ENCODE measurements around the gene SUFU.
A peak's percentile ranks its signal among the peaks of the same experiment; 100 is the strongest.
"Not testable (repeated sequence)": the region's sequence is repeated elsewhere in the genome, so short reads cannot be mapped to it uniquely, and the experiment has no call there.

SUFU gene

DNA sequence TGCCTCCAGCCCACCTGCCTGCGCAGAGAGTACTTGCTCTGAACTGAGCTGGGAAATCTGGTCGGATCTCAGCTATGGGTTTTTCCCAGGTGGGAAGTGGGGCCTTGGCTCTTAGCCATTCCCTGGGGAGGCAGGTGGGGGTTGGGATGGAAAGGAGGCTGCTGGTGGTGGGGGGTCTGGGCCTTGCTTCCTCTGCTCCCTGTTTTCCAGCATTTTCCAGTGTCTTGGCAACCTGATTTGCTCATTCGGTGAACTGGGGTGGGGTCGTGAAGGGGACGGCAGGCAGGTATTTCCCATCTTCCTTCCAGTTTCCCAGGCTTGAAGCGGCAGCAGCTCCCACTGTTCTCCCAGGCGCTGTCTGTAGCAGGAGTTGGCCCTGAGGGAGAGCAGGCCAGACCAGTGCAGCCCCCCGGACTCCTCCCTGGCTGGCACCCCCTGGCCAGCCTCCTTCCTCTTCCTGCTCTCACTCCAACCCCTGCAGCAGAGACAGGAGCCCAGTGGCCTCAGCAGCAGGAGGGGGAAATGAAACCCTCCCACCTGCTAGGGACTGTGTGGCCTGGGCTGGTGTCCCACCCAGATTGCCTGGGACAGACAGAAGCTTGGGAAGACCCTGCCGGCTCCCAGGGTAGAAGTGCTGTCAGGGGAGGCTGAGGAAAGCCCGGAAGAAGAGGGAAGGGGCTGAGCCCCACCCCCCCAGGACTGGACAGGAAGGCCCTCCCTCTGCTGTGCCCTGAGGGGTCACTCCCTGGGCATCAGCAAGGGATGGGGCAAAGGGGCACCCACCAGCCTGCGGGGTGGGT lies 147.1 kb downstream of the SUFU start:
- no peak for DNase-seq (ENCODE audit: low read depth in 2 of 2)

DNA sequence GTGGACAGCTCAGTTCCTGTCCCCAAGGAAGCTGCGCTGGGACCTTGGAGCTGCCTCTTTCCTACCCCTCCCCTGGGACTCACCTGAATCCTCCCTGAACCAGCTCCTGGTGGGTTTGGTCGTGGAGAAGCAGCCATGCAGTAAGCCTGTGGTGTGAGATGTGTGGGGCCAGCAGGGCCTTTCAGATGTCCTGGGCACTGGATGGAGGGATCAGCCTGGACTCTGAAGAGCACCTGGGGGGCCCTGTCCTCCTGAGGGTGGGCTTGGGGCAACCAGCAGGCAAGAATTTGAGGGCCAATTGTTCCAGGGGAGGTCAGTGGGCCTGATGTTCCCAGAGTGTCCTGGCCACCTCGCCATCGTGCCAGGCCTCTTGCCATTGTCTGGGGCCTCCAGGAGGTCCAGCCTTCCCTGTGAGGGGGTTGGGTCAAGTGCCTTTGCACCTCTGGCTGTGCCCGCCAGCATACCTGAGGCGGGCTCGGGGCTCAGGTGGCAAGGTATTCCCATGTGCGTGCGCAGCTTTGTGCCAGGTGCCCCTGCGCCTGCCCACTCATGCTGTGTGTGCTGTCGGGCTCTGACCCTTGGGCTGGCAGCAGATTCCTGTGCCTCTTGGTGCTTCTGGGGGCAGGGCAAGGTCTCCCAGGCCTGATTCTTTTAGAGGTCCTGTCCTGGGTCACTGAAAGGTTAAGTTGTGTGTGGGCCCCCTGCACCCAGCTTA lies 147.8 kb downstream of the SUFU start:
- no peak for DNase-seq (ENCODE audit: low read depth in 2 of 2)

DNA sequence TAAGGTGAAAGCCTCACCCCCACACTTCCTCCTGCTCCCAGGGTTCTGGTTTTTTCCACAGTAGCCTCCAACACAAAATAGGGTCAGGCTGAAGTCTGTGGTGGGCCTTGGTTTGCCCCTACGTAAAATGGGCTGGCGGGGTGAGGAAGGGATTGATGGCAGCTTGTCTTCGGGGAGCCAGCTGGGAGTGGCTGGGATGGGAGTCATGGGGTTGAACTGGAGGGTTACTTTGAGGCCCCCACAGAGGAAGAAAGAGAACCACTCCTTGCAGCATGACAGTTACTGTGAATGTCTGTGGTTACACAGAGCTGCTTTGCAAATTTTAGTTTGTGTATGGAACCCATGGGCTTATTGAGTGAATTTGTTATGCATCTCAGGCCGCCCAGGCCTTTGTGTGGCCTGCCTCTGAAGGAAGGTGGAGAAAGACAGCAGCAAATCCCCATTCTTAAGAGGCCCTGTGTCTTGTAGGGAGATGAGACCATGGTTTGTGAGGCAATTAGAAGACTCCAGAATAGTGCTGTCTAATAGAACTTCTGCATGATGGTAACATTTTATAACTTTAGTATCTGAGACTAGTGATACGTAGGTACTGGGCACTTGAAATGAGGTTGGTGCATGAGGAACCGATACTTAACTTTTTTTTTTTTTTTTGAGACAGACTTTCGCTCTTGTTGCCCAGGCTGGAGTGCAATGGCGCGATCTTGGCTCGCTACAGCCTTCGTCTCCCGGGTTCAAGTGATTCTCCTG lies 148.6 kb downstream of the SUFU start:
- DNase-seq (ENCODE audit: low read depth in 2 of 2): no peak

DNA sequence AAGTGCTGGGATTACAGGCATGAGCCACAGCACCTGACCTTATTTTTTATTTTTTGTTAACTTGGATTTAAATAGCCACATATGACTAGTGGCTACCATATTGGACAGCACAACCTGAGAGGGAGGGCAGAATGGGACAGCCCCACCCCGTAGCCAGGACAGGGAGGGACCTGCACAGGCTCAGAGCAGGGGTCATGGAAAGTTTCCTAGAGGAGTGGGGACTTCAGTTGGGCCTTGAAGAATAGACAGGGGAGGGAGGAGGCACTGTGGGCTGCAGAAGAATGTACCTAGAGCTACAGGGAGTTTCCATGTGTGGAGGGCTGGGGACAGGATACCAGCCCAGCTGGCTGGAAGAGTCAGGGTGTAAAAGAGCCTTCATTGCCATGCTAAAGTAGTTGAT lies 149.3 kb downstream of the SUFU start:
- no peak for DNase-seq (ENCODE audit: low read depth in 2 of 2)

DNA sequence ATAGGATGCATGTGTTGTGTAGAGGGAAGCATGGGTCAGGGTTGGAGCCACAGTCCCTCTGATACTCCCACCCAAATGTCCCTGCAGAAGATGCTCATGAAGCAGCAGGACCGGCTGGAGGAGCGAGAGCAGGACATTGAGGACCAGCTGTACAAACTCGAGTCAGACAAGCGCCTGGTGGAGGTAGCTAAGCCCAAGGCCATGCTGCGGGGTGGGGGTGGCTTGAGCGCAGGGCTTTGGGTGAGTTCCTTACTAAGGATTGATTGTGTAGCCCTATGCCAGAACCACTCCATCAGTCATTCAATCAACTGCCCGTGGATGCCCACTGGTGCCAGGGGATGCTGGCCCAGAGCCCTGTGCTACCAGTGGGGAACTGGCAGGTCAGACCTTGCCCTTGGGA lies 150.8 kb downstream of the SUFU start:
- no peak for DNase-seq (ENCODE audit: low read depth in 2 of 2)

DNA sequence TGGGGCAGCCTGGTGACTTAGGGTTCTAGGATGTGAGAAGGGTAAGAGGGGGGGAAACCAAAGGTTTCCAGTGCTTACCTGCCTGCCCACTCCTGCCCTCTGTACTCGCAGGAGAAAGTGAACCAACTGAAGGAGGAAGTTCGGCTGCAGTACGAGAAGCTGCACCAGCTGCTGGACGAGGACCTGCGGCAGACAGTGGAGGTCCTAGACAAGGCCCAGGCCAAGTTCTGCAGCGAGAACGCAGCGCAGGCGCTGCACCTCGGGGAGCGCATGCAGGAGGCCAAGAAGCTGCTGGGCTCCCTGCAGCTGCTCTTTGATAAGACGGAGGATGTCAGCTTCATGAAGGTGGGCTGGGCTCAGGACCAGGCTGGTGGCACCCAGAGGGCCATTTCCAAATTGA lies 151.2 kb downstream of the SUFU start:
- no peak for DNase-seq (ENCODE audit: low read depth in 2 of 2)

DNA sequence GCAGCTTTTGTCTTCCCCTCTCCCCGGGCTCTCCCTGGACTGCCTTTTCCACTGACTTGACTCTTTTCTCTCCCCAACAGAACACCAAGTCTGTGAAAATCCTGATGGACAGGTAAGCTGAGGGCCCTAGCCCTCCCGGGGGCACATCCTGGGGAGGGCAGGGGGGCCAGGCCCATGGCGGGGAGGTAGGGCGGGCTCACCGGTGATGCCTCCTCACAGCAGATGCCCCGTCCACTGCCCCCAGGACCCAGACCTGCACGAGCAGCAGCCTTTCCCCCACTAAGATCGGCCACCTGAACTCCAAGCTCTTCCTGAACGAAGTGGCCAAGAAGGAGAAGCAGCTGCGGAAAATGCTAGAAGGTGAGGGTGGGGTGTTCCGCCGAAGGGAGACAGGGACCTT lies 152.3 kb downstream of the SUFU start:
- no peak for DNase-seq (ENCODE audit: low read depth in 2 of 2)

DNA sequence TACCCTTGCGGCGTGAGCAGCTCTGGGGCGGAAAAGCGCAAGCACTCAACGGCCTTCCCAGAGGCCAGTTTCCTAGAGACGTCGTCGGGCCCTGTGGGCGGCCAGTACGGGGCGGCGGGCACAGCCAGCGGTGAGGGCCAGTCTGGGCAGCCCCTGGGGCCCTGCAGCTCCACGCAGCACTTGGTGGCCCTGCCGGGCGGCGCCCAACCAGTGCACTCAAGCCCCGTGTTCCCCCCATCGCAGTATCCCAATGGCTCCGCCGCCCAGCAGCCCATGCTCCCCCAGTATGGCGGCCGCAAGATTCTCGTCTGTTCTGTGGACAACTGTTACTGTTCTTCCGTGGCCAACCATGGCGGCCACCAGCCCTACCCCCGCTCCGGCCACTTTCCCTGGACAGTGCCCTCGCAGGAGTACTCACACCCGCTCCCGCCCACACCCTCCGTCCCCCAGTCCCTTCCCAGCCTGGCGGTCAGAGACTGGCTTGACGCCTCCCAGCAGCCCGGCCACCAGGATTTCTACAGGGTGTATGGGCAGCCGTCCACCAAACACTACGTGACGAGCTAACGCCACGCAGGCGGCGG lies 153.1 kb downstream of the SUFU start:
- no peak for DNase-seq (ENCODE audit: low read depth in 2 of 2)

DNA sequence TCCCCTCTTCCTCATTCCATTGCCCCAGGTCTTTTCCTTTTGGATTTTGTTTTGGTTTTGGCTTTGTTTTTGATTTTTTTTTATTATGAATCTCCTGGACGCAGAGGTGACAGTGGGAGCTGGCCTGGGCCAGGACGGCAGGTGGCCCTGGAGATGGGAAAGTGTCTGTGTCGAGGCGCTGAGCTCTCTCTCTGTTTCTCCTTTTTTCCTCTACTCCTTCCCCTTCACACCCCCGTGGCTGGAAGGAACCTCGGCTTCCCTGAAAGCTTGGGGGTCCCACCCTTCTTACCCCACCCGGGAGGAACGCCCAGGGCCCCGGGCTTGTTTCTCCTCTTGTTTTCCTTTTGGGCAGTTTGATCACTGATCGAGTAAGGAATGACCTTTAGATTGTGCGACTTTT lies 153.7 kb downstream of the SUFU start:
- no peak for DNase-seq (ENCODE audit: low read depth in 2 of 2)

DNA sequence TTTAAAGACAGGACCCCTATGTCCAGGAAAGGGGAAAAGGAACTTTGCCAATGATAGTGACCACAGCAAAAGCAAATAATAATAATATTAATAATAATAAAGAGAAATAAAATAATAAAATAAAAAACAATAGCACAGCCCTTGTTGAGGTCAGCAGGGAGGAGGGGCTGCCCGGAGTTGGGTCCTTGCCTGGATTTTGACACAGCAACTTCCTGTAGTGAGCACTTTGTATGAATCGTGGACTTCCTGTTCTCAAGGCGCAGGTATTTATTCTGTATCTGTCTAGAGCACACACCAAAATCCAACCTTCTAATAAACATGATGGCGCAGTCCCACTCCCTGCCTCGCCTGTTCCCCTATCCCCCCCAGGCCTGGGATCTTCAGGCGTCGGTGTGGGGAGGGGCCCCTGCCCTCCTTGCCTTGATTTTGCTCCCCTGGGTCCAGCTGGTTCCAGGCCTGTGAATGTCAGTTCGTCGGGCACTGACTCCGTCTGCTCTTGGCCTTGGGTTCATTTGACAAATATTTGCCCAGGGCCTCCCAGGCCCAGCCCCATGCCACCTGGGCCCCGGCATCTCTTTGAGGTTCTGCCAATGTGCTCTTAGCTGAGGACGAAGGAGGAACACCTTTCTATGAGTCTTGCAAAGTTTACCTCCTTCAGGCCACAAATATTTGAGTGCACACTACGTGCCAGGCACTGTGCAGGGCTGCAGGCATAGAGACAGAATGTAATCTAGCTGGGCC lies 154.4 kb downstream of the SUFU start:
- DNase-seq (ENCODE audit: low read depth in 2 of 2): no peak

DNA sequence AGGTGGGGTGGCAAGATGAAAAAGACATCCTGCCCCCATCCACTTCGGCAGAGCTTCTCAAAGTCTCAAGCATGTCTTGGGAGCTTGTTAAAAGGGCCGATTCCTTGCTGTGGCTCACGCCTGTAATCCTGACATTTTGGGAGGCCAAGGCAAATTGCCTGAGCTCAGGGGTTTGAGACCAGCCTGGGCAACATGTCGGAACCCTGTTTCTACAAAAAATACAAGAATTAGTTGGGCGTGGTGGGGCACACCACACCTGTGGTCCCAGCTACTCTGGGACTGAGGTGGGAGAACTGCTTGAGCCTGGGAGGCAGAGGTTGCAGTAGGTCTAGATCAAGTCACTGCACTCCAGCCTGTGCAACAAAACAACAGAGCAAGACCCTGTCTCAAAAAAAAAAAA lies 155.0 kb downstream of the SUFU start:
- no peak for DNase-seq (ENCODE audit: low read depth in 2 of 2)

DNA sequence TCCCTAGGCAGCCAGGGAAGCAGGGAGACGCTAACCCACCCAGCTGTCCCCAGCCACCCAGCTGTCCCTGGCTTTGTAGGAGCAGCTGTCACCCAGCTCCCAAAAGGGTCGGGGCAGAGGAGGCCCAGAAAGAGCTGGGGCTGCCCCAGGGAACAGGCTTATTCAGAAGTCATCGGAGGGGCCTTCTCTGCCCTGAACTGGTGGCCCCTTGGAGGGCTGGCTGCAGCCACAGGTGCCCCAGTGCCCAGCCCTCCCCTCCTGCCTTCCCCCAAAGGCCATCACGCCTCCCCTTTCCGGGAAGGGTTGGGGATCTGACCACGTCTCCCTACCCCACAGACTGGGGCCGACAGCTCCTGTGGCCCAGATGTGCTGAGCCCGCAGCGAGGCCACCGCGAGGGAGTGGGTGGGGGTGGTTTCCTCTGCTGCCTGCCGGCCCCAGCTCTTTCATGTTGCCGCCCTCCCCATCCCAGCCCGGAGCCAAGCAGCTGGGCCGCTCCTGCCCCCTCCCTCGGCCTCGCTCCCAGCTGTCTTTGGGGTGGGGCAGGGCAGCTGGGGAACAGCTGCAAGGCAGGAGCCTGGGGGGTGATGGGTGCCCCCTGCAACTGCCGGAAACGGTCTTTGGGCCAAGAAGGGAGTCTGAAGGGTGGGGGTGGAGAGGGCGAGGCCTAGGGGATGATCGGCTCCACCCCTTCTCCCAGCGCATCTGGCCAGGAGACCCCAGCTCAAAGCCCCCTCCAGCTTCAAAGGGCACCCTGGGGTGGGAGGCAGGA lies 157.3 kb downstream of the SUFU start:
- peak in 1 of 2 donors; percentile 38 for DNase-seq (ENCODE audit: low read depth in 2 of 2)

DNA sequence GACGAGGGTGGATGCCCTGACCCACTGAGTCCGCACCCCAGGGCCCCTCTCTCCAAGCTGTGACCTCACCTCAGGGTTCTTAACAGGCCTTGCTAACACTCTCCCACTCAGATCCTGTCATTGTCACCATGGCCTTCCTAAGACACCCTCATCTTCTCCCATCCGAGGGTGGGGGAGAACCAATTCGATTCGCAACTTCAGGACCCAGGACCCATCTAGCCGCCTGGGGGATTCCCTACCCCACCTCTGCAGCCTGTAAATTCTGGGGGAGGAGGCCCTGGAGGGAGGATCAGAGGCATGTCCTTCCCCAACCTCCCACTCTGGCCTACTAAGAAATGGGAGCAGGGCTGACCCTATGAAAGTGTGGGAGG lies 157.9 kb downstream of the SUFU start:
- DNase-seq (ENCODE audit: low read depth in 2 of 2): no peak

DNA sequence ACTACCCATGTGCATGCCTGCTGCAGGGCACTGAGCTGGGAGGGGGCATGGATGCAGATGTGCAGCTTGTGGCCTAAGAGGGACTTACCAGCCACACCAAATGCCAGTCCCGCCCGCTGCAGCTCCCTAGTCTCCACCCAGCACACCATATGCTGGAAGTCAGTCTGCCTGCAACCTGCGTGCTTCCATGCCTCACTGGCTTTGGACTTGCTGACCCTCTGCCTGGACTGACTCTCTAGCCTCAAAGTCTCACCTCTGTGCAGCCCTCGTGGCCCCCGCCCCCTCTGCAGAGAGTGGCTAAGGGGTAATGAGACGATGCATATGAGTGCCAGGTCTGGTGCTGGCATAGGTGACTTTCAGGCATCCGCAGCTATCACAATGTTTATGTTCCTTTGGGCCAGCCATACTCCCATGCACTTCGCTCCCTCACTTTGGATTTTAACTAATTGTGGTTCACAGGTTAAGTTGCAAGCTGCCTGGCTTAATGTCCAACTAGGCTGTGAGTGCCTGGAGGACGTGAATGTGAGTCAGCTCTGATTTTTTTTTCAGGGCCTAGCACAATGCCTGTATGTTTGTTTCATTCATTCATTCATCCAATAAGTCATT lies 162.2 kb downstream of the SUFU start:
- no peak for DNase-seq (ENCODE audit: low read depth in 2 of 2)

DNA sequence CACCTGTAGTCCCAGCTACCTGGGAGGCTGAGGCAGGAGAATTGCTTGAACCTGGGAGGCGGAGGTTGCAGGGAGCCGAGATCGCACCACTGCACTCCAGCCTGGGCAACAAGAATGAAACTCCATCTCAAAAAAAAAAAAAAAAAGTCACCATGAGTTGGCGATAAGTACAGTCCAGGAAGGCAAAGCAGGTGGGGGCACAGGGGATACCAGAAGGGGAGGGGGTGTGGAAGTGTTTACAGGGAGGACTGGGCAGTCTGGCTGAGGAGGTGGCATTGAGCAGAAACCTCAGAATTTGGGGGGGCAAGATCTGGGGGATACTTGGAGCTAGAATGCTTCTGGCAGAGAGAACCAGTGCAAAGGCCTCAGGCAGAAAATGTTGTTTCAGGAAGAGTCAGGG lies 163.6 kb downstream of the SUFU start:
- DNase-seq (ENCODE audit: low read depth in 2 of 2): not testable (repeated sequence)

DNA sequence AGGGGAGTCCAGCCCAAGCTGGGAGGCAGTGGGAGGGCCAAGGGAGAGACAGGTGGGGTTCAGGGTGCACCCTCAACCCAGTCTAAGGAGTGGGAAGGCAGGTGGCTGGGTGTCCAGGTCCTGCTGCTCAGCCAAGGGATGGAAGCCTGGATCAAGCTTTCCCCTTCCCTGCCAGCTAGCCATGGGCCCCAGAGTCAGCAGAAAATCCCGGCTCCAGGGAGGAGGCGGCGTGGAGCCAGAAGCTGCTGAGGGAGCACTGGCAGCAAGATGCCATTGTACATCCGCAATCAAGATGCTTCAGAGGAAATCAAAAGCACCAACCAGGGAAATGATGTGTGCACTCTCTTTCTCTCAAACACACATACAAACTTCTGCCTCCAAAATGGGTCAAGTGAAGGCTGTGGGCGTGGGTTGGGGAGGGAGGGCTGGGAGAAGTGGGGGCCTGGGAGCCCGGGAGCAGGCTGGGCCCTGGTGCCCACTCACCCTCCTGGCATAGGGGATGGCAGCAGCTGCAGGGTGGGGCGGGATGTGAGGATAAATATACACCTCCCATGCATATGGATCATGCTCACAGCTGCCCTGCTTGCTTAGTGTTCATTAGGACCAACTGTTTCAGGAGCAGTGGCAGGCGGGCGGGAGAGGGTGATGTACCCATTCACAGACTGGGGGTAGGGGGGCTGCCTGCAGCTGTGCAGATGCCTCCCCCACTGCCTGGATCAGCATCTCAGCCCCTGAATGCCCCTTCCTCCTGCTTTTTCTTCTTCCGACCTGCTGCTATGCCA lies 164.7 kb downstream of the SUFU start:
- no peak for DNase-seq (ENCODE audit: low read depth in 2 of 2)

DNA sequence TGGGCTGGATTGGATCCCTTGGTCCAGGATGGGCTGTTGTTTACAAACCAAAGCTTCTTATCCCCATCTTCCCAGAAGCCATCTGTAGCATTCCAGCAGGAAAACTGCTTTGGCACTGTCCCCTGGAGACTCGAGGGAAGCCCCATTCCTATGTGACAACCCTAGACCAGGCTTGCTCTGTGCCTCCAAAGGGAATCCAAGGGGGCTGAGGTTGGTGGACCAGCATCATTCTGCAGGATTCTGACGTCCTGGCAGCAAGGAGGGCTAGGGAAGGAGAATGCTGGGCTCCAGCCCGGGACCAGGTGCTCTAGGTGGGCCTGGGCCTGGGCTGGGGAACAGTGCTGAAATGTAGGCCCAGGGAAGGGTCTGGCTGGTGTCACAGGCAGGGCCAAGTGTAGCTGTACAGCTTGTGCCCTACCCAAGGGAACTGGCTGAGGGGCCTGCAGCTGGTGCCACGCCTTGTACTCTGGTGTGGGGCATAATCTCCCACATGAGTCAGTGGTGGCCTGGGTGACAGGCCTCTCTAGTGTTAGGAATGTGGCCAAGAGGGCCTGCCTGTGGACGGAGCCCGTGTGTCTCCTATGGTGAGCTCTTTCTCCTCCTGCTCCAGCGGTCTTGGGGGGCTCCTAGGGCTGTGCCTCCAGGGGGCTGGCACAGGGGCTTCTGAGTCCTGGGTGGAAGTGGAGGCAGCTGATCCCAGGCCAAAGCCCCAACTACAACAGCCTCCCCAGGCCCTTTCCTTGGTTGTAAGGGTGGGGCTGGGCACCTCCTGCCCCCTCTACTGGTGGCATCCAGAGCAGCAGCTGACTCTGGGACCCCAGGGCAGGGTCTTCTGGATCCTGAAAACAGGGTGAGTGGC lies 165.7 kb downstream of the SUFU start:
- DNase-seq (ENCODE audit: low read depth in 2 of 2): no peak

DNA sequence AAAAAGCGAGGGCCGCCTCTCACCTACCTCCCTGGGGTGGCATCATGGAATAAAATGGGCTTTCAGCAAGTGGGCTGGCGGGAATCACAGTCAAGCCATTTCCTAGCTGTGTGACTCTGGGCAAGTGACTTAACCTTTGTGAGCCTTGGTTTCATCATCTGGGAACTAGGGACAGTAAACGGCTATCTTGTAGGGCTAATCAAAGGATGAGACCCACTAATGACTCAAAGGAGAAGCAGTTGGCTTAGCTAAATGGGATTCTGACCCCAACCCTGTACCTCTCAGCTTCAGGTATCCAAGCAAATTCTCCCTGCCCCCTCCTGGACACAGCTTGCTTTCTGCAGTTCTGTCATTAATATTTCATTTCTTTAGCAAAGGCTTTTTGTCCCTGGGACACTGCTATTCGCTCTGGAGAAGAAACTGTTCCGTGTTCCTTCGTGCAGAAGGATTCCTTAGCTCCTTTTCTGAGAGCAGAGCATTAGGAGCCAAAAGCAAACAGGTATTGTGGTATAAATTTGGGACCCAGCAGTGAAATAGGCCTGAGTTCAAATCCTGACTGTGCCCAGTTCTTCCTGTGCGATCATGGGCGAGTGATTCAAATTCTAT lies 166.4 kb downstream of the SUFU start:
- no peak for DNase-seq (ENCODE audit: low read depth in 2 of 2)

Data from stimulated activated CD8-positive, alpha-beta memory T cell treated with anti-CD3 and anti-CD28 coated beads, Interleukin-15, amount 100 ng/mL, for 4 hours (primary cell).